Stomach smooth muscle (tissue), 2 donors: ENCODE results near the gene SF3A2.

Experiments
- H3K27ac ChIP-seq: one replicate; pipeline ENCODE4 v1.7.0; 2013; ENCODE audit warnings: mild to moderate bottlenecking, low read length, inconsistent platforms
- H3K27me3 ChIP-seq, 2 donors: one replicate each; pipeline ENCODE4 v1.7.0; 2013; ENCODE audit warnings: low read length in 2 of 2; ENCODE audit not compliant: insufficient read depth in 2 of 2, control insufficient read depth in 1 of 2
- H3K36me3 ChIP-seq, 2 donors: one replicate each; pipeline ENCODE4 v1.7.0; 2013; ENCODE audit warnings: low read length in 2 of 2; ENCODE audit not compliant: control insufficient read depth in 2 of 2, insufficient read depth in 2 of 2
- H3K4me1 ChIP-seq: one replicate; pipeline ENCODE4 v1.7.0; 2013; ENCODE audit warnings: low read length; ENCODE audit not compliant: control insufficient read depth, insufficient read depth
- H3K4me3 ChIP-seq, 2 donors: one replicate each; pipeline ENCODE4 v1.7.0; 2013; ENCODE audit warnings: low read length in 2 of 2
- H3K9ac ChIP-seq, 2 donors: one replicate each; pipeline ENCODE4 v1.7.0; 2013; ENCODE audit warnings: low read length in 2 of 2, mild to moderate bottlenecking in 1 of 2
- H3K9me3 ChIP-seq, 2 donors: one replicate each; pipeline ENCODE4 v1.7.0; 2013; ENCODE audit warnings: low read length in 2 of 2; ENCODE audit not compliant: control insufficient read depth in 2 of 2
- donor health status: healthy.
- donor health status: Pancreatic carcinoma.

Gene SF3A2

DNA sequence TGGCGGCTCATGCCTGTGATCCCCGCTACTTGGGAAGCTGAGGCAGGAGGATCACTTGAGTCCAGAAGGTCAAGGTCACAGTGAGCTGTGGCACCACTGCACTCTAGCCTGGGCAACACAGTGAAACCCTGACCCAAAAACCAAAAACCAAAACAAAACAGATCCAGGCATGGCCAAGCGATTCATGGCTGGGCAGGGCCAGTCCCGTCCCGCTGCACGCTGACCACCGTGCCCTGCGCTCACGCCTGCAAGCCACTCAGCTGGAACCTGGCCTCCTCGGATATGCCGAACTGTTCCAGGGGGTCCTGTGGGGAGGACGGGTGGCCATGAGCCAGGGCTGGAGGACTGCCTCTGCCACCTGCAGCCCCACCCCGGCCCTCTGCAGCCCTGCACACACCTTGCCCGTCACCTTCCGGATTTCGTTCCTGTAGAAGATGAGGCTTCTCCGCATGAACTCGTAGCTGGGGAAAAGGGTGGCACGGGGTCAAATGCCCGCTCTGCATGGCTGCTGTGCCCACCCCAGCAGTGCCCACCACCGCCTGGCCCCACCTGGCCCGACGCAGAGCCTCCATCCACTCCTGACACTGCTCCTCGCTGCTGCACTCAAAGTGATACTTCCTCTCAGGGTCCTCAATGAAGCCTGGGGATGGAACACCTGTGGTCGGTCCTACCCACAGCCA, 2.9 kb upstream of the SF3A2 start:
- no peak overlapping the region for H3K9ac ChIP-seq
- no peak overlapping the region for H3K27ac ChIP-seq
- no peak overlapping the region for H3K4me3 ChIP-seq
- no peaks in the 10 kb centered on the region for H3K27me3 ChIP-seq
- H3K36me3 ChIP-seq, result peaks cover 10 to 27% of the 10 kb centered on the region in 2 donors
- H3K4me1 ChIP-seq, result peaks cover 44% of the 10 kb centered on the region
- no peaks in the 10 kb centered on the region for H3K9me3 ChIP-seq

DNA sequence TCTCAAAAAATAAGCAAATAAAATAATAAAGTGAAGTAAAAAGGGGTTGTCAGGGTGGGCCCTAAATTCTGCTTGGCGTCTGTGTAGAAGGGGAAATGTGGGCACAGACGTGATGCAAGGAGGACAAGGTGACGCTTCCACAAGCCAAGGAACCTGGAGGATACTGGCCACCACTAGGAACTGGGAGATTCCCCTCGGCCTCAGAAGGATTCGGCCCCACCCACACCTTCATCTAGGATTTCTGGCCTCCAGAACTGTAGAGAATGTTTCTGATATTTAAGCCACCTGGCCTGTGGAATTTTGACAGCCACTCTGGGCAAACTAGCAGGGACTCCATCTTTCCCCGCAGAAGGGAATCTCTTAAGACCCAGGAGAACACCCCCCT, 1.6 kb upstream of the SF3A2 start:
- H3K9me3 ChIP-seq, result no peaks in the 10 kb centered on the region
- peak overlapping the region; percentile 53 to 84 for H3K4me3 ChIP-seq
- no peaks in the 10 kb centered on the region for H3K27me3 ChIP-seq
- H3K4me1 ChIP-seq, result peaks cover 51% of the 10 kb centered on the region
- H3K27ac ChIP-seq, result peak overlapping the region; percentile 31
- peak overlapping the region; percentile 66 to 94 for H3K9ac ChIP-seq
- H3K36me3 ChIP-seq, result peaks cover 6 to 19% of the 10 kb centered on the region in 2 donors

DNA sequence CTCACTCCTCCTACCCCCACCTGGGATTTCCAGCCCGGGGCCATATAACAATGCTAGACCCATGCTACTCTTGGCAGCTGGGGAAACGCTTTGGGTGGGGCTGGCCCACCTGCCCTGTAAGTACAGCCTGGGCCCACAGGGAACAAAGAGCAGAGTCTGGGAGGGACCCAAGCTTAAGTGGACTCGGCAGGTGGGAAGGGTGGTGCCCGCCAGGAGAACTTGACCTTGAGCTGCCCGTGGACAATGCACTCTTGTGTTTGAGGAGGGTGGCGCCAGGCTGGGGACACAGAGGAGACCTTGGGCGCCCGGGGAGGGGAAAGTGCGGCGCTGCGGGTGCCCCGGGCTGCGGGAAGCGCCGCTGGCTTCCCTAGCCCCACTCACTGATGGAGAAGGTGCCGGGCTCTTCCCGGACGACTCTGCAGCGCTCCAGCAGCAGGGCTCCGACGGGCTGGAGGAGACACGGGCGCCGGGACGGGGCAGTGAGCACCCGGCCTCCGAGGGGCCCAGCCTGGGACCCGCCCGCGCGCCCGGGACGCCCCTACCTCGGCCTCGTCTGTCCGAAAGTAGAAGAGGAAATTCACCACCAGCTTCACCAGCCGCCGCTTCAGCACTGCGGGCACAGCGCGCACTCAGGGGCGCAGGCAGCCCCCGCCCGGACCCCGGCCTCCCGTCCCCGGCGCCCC, 1.1 kb upstream of the SF3A2 start:
- peak overlapping the region; percentile 66 to 94 for H3K9ac ChIP-seq

DNA sequence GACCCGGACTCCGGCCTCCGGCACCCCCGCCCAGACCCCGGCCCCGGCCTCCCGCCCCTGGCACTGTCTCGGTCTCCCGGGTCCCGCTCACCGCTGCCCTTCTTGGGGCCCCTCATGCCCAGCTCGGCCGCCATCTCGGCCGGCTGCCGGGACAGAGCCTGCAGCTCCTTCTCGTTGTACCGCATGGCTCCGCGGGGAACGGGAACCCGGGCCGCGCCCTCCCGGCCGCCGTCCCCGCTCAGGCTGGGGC, 635 bp upstream of the SF3A2 start:
- Histone ChIP-seq H3K9ac (peak overlapping the region; percentile 66 to 94), H3K27me3 (no peaks in the 10 kb centered on the region), H3K4me3 (peak overlapping the region; percentile 53 to 84), H3K4me1 (peaks cover 59% of the 10 kb centered on the region), H3K36me3 (peaks cover 3 to 17% of the 10 kb centered on the region in 2 donors), H3K9me3 (no peaks in the 10 kb centered on the region), H3K27ac (peak overlapping the region; percentile 97)

More for the DNA sequence above, 1.1 kb upstream of the SF3A2 start:
- peak overlapping the region; percentile 53 to 84 for H3K4me3 ChIP-seq
- peaks cover 3 to 17% of the 10 kb centered on the region in 2 donors for H3K36me3 ChIP-seq
- H3K27ac ChIP-seq, result peak overlapping the region; percentile 31
- no peaks in the 10 kb centered on the region for H3K27me3 ChIP-seq
- H3K4me1 ChIP-seq, result peaks cover 56% of the 10 kb centered on the region
- H3K9me3 ChIP-seq, result no peaks in the 10 kb centered on the region

DNA sequence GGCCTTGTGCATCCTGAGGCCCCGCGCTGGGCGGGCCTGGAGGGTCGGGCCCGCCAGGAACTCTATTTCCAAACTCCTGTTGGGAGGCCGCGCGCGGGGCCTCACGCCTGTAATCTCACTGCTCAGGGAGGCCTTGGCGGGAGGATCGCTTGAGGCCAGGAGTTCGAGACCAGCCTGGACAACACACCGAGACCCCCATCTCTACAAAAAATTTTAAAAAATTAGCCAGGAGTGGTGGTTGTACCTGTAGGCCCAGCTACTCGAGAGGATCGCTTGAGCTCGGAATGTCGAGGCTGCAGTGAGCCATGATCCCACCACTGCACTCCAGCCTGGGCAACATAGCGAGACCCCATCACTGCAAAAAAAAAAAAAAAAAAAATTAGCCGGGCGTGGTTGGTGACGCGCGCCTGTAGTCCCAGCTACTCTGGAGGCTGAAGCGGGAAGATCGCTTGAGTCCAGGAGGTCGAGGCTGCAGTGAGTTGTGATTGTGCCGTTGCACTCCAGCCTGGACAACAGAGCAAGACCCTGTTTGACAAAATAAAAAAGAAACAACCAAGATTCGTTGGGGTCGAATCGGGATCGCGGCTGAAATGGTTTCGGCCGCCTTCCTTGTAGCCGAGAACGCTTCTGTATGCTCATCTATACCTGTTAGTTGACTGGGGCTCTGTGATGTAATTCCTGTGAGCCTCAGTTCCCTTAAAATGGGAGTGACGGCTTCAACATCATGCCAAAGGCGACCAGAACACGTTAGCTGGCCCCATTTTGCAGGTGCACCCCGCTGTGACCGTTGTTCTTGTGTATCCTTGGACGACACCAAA, 636 bp downstream of the SF3A2 start:
- peaks cover 0 to 10% of the 10 kb centered on the region in 2 donors for H3K36me3 ChIP-seq

DNA sequence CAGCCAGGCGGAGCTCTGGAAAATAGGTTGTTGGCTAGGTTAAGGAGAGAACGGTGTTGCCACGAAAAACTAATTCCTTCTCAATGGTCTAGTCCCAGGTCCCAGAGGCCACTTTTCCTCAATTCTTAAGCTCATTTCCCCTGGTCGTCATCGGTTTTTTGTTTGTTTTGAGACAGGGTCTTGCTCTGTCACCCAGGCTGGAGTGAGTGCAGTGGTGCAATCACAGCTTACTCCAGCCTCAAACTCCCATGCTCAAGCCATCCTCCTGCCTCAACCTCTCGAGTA, 1.2 kb downstream of the SF3A2 start:
- H3K4me1 ChIP-seq, result peaks cover 64% of the 10 kb centered on the region
- H3K36me3 ChIP-seq, result peaks cover 0 to 13% of the 10 kb centered on the region in 2 donors
- H3K4me3 ChIP-seq, result peak overlapping the region; percentile 53 to 84
- no peaks in the 10 kb centered on the region for H3K27me3 ChIP-seq
- no peaks in the 10 kb centered on the region for H3K9me3 ChIP-seq
- no peak overlapping the region for H3K27ac ChIP-seq
- no peak overlapping the region for H3K9ac ChIP-seq

More for the DNA sequence above, 636 bp downstream of the SF3A2 start:
- peak overlapping the region; percentile 97 for H3K27ac ChIP-seq
- H3K4me1 ChIP-seq, result peaks cover 64% of the 10 kb centered on the region
- no peaks in the 10 kb centered on the region for H3K27me3 ChIP-seq
- no peaks in the 10 kb centered on the region for H3K9me3 ChIP-seq
- H3K9ac ChIP-seq, result peak overlapping the region; percentile 90 to 94
- H3K4me3 ChIP-seq, result peak overlapping the region; percentile 53 to 84

DNA sequence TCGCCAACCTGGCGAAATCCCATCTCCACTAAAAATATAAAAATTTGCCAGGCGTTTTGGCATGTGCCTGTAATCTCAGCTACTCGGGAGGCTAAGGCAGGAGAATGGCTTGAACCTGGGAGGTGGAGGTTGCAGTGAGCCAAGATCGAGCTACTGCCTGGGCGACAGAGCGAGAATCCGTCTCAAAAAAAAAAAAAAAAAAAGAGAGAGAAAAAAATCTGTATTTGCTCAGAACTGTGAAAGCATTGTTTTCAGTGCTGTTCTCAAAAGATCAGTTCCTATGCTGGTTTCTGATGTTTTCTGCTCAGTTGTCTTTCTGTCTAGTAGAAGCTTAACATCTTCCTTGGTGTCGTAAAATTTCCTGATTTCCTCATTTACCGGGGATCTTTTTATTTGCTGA, 2.5 kb downstream of the SF3A2 start:
- Histone ChIP-seq H3K36me3 (peaks cover 11 to 15% of the 10 kb centered on the region in 2 donors), H3K4me3 (peak overlapping the region in 1 of 2 donors; percentile 30), H3K4me1 (peaks cover 54% of the 10 kb centered on the region), H3K27me3 (no peaks in the 10 kb centered on the region), H3K9ac (peak overlapping the region in 1 of 2 donors; percentile 23), H3K27ac (no peak overlapping the region), H3K9me3 (no peaks in the 10 kb centered on the region)

DNA sequence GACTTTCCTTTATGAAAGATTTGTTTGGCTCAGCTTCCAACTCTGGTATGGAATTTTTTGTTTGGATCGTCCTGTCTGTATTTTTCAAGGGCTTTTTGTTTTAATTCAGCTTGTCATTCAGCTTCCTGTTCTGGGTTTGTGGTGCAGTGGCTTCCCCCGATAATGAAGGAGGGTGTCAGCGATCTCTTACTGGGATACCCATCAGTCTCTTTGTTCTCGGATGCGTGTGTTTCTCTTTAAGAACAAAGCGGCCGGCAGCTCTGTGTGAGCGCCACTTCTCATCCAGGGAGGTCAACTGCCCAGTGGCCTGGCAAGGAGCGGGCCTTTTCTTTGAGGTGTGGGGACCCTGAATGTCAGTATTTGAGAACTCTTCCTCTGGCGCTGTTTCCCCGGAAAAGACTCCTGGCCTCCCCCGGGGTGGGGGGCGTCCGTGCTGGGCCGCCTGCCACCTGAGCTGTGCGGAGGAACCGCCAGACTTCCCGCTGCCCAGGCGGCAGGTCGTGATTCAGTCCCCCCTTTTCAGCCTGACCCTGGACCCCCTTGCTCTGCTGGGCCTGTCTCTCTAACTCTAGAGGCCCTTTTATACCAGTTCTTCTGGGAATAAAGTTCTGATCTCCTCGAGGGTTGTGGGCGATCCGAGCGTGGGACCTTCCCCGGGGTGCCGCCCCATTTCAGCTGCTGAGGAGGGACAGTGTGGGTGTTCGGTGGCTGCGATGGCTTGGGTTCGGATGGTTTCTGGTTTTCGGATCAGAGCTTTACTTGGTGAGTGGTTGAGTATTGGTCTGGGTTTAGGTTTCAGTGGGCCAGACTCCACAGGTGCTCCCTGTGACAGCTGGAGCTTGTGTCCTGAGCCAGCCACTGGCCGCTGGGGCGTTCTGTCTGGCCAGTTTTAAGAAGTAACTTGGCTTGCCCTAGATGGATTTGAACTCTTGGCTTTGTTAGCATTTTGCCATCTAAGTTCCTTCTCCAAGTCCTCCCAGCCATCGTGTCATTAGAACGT, 3.4 kb downstream of the SF3A2 start:
- H3K4me1 ChIP-seq, result peaks cover 46% of the 10 kb centered on the region
- H3K9ac ChIP-seq, result peak overlapping the region; percentile 23 to 29
- no peak overlapping the region for H3K27ac ChIP-seq
- no peaks in the 10 kb centered on the region for H3K27me3 ChIP-seq
- peaks cover 20 to 21% of the 10 kb centered on the region in 2 donors for H3K36me3 ChIP-seq
- H3K4me3 ChIP-seq, result peak overlapping the region; percentile 39 to 49
- H3K9me3 ChIP-seq, result no peaks in the 10 kb centered on the region

DNA sequence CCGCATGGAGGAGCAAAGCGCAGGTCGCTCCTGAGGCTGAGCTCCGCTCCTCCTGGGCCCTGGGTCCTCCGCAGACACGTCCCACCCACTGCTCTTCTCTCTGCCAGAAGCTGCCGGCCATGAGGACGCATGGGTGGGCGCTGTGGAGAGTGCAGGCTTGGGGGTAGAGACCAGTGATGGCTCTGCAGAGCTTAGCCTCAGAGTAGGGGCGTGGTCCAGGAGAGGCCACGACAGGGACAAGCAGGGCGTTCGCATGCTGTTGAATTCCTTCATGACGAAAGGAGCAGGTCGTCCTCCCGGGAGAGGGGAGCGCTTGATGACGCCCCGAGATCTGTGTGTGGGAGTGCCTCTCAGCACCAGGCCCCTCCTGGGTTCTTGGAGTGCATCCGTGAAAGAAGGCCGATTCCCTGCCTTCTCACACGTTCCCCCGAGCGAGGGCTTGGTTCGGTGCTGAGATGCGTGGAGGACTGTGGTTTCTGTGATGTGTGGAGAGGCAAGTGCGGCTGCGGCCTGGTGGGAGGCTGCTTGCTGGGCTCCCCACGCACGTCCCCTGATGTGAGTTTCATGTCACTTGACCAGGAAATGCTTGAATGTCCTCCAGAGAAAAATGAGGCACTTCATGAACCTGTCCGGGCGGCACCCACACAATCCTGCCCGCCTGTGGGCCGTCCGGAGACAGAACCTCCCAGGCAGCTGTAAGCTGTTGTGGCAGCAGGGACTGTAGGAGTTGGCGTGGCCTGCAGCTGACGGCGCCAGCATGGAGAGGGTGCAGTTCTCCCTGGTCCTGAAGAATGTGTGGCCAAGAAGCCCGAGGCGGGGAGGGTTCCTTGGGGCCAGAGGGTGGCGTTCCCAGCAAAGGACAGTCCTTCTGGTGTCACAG, 4.5 kb downstream of the SF3A2 start:
- Histone ChIP-seq H3K9me3 (no peaks in the 10 kb centered on the region), H3K4me1 (peaks cover 40% of the 10 kb centered on the region), H3K27ac (no peak overlapping the region), H3K27me3 (no peaks in the 10 kb centered on the region), H3K36me3 (peaks cover 30 to 31% of the 10 kb centered on the region in 2 donors), H3K9ac (peak overlapping the region; percentile 0 to 21), H3K4me3 (peak overlapping the region in 1 of 2 donors; percentile 49)
